NCI-H345 treated with DMSO at 0.1 percent for 48 hours (cell line): ENCODE data around the gene CLIC6.
"Not testable (repeated sequence)": the region's sequence is repeated elsewhere in the genome, so short reads cannot be mapped to it uniquely, and the experiment has no call there.

Experiments used
- DNase-seq: peaks from one replicate; lab custom pipeline; 2025; ENCODE audit not compliant: unreplicated experiment; lab: John Stamatoyannopoulos, UW

CLIC6 gene

GRCh38 chr21:34691390-34692032 lies 22.7 kb downstream of the CLIC6 start:
- peak; percentile 12 for DNase-seq

DNA sequence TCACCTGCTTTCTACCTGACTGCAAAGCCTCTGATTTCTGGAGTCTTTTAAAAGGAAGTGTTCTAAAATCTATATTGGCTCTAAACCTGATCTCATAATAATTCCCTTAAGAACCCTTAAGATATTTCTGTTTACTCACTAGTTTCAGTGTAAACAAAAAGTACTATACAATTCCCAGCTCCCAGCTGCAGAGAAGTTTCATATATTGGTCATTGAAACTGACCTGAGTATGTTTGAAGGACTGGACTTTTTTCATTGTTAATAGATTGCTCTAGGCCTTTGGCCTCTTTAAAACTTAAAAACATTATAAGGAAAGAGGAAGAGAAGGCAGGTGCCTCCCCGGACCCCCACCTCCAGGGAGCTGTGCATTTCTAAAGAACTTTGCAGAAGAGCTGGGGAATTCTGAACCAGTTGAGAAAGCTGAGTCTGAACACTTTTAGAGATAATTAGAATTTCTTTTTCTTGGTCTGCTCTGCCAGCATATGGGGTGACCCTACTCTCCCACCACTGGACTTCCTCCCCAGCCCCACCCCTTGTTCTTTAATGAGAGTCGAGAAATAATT lies 23.7 kb downstream of the CLIC6 start:
- no peak for DNase-seq

GRCh38 chr21:34693192-34693810 lies 24.5 kb downstream of the CLIC6 start:
- DNase-seq = peak; percentile 74

- DNase-seq = no peak
Measured at GRCh38 chr21:34695434-34695833, 26.6 kb downstream of the CLIC6 start.

DNA sequence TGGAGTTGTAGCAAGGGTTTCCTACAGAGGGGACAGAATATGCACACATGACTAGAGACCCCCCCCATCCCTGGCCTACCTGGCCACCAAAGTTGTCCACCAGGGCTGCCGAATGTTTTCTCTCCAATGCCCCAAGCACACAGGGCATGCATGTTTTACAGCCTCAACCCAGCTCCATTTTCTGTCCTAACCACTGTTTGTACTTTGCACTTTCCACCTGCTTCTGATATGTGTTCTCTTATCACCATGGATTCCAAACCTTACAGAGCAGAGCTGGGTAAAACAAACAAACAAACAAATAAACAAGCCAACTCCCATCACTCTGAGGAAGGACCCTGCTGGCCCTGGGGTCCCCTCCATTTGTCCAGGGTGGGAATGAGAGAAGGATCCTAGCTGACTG lies 27.3 kb downstream of the CLIC6 start:
- no peak for DNase-seq

GRCh38 chr21:34697826-34698225 lies 29.0 kb downstream of the CLIC6 start:
- no peak for DNase-seq

DNA sequence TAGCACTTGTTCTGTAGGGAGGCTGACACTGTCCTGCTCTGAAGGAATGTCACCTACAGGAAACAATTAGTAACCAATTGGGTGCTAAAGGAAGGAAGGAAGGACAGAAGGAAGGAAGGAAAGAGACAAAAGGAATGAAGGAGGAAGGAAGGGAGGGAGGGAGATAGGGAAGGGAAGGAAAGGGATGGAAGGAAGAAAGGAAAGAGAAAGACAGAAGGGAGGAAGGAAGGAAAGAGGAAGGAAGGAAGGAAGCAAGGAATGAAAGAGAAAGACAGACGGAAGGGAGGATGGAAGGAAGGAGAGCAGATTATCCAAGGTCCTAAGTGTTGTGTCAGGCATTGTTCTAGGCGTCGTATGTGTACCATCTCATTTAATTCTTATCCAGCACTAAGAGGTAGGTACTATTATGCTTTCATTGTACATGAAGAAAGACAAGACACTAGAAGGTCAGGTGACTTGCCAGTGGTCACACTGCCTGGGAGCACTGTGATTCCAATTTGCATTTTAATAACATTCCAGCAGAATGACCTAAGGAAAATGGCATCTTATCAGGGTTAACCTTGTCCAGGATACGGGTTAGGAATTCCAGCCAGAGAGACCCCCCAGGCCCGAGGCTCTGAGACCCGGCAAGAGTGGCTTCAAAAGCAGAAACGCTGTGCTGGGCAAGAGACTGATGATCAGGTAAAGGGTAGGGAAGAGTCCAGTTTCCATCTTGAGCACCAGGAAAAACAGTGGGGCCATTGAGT lies 29.6 kb downstream of the CLIC6 start:
- DNase-seq = no peak

GRCh38 chr21:34700605-34701004 lies 31.8 kb downstream of the CLIC6 start:
- no peak for DNase-seq

DNA sequence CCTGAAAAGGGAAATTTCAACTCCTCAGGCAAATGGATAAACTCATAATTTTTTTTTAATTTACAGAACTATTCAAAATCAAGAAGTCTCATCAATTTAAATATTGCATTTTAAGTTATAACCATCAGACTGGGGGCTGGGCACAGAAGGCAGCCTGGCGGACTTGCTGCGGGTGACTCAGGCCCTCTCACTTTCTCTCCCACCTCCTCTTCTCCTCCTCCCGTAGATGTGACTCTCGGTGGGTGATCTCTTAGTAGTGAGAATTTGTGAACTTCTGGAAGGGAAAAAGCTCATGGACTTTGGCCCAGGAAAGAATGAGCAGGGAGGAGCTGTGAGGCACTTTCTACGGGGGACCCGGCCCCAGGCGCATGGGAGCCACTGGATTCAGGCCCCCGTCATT lies 32.9 kb downstream of the CLIC6 start:
- DNase-seq = no peak

- DNase-seq = no peak
Measured at GRCh38 chr21:34702341-34703170, 33.8 kb downstream of the CLIC6 start.

DNA sequence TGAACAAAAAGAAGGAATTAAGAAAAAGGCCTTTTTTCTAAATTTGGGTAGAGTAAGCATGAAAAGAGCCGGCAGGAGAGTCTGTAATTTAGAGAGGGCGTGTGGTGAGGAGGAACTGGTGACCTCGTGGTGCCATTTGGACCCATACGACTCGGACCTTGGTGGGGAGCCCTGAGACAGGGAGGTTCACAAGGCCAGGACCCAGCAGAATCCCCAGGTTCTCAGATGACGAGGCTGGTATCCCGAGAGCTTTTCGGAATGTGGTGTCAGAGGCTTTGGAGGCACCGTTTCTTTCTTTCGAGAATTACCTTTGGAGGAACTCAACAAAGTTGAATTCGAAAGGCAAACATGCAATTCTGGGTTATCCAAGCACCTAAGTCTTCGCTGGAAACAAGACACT lies 34.8 kb downstream of the CLIC6 start:
- DNase-seq = no peak

DNA sequence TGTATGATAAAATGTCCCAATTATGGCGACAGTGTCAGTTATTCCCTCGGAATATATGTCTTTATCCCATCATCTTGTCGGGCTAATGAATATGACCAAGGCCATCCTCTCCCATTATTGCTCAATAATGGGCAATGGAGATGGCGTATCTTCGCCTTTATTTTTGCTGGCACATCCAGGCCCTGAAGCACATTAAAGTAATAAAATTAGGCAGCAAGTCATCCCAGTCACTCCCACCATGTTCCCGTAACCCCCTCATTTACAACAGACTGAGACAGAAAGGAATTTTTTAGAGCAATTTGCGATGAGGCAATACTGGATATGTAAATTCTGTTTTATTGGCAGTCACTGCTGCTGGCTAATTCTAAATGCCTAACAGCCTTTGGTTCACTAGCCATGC lies 35.3 kb downstream of the CLIC6 start:
- no peak for DNase-seq

GRCh38 chr21:34705011-34705410 lies 36.2 kb downstream of the CLIC6 start:
- no peak for DNase-seq

DNA sequence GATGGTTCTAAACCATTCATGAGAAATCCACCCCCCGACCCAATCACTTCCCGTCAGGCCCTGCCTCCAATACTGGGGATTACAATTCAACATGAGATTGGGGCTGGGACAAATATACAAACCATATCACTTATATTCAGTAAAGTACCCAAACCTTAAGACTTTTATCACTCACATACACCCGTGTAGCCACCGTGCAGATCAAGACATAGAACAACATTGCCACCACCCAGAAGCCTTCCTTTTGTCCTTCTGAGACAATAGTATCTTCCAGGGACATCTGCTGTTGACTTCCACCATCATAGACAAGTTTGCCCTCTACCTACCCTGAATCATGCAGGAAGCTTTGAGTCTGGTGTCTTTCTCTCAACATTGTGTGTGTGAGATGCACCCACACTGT lies 37.5 kb downstream of the CLIC6 start:
- DNase-seq = no peak

GRCh38 chr21:34707876-34708325 lies 39.1 kb downstream of the CLIC6 start:
- DNase-seq = no peak

- DNase-seq = no peak
Measured at GRCh38 chr21:34713621-34714020, 44.8 kb downstream of the CLIC6 start.

- DNase-seq = no peak
Measured at GRCh38 chr21:34715518-34715917, 46.7 kb downstream of the CLIC6 start.

GRCh38 chr21:34715985-34716596 lies 47.3 kb downstream of the CLIC6 start:
- no peak for DNase-seq

DNA sequence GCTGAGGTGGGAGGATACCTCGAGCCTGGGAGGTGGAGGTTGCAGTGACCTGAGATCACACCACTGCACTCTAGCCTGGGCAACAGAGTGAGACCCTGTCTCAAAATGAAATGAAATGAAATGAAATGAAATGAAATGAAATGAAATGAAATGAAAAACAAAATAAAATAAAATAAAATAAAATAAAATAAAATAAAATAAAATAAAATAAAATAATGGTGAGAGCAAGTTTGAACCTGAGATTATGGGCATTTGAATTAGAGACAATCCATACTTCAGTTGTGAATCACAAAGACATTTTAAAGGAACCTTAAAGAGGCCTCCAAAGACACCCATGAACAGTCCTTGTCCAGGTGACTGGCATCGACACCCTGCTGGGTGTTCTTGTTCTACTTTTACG lies 49.7 kb downstream of the CLIC6 start:
- not testable (repeated sequence) for DNase-seq

- DNase-seq = no peak
Measured at GRCh38 chr21:34722684-34723300, 54.0 kb downstream of the CLIC6 start.
